HepG2 (cell line): ENCODE measurements around the gene ZNF91. TPM values are rescaled to one million over a fixed set of nuclear protein-coding genes. Genes with fewer than 3 reads are reported as not detected.

Experiments
- CEBPG ChIP-seq: IDR thresholded peaks from 2 replicates; pipeline ENCODE4 v1.6.1; 2016
- CENPX ChIP-seq: sonication (generic); formaldehyde crosslinking; IDR thresholded peaks from 2 replicates; pipeline ENCODE4 v1.9.0; 2021; ENCODE audit warnings: mild to moderate bottlenecking, missing genetic modification reagents, moderate library complexity
- FOXK2 ChIP-seq: fragments of 450-650 bp; IDR thresholded peaks from 2 replicates; pipeline ENCODE4 v1.6.1; 2016
- RAD51 ChIP-seq: fragments of 450-650 bp; IDR thresholded peaks from 2 replicates; pipeline ENCODE4 v1.6.1; 2016; ENCODE audit warnings: borderline replicate concordance
- SALL2 ChIP-seq: sonication (generic); formaldehyde crosslinking; IDR thresholded peaks from 2 replicates; pipeline ENCODE4 v1.8.1; 2023; ENCODE audit warnings: mild to moderate bottlenecking, missing genetic modification reagents, inconsistent platforms
- SIN3B ChIP-seq: fragments of 150-350 bp; IDR thresholded peaks from 2 replicates; pipeline ENCODE4 v1.6.1; 2014; ENCODE audit warnings: low read length
- USF2 ChIP-seq, 2 experiments: sonication (generic) in 1 of 2; formaldehyde crosslinking in 1 of 2; IDR thresholded peaks; 2 replicates each; pipeline versions ENCODE4 v1.5.1 to v1.6.1; 2011 to 2020; ENCODE audit warnings: borderline replicate concordance in 1 of 2, low read depth in 1 of 2, low read length in 1 of 2, mild to moderate bottlenecking in 1 of 2, missing genetic modification reagents in 1 of 2, moderate library complexity in 1 of 2
- ZBTB7A ChIP-seq: sonication (generic); formaldehyde crosslinking; IDR thresholded peaks from 2 replicates; pipeline ENCODE4 v1.8.0; 2022; ENCODE audit warnings: mild to moderate bottlenecking, missing genetic modification reagents
- ZFP1 ChIP-seq: IDR thresholded peaks from 2 replicates; pipeline ENCODE4 v1.6.1; 2016
- ZFY ChIP-seq: sonication (generic); formaldehyde crosslinking; IDR thresholded peaks from 2 replicates; pipeline ENCODE4 v1.4.0; 2020; ENCODE audit warnings: missing genetic modification reagents
- ZHX2 ChIP-seq, 2 experiments: sonication (generic) in 1 of 2; formaldehyde crosslinking in 1 of 2; IDR thresholded peaks; 2 replicates each; pipeline versions ENCODE4 v1.6.1 to v1.9.0; 2014 to 2022; ENCODE audit warnings: antibody characterized with exemption in 1 of 2, borderline replicate concordance in 1 of 2, inconsistent platforms in 1 of 2, low read depth in 1 of 2, missing genetic modification reagents in 1 of 2
- ZNF264 ChIP-seq: sonication (generic); formaldehyde crosslinking; IDR thresholded peaks from 2 replicates; pipeline ENCODE4 v1.4.0; 2020; ENCODE audit warnings: missing genetic modification reagents
- ZNF367 ChIP-seq: sonication (generic); formaldehyde crosslinking; IDR thresholded peaks from 2 replicates; pipeline ENCODE4 v1.4.0; 2020; ENCODE audit warnings: missing genetic modification reagents, borderline replicate concordance
- ZNF512B ChIP-seq: sonication (generic); formaldehyde crosslinking; IDR thresholded peaks from 2 replicates; pipeline ENCODE4 v1.5.1; 2020; ENCODE audit warnings: missing genetic modification reagents, mild to moderate bottlenecking, borderline replicate concordance
- polyA plus RNA-seq, 8 experiments: library from polyadenylated mRNA; depleted of rRNA in 3 of 8; stranded (reverse) in 7 of 8; unstranded in 1 of 8; fragments of >200 nt; fragmentation: Illumina TruSeq in 4 of 8; extraction: Trizol in 4 of 8; gene quantifications; 2 replicates each; pipeline versions ENCODE4 v1.2.1 to v1.2.3, GENCODE V29; 2011 to 2016; ENCODE audit warnings: low read depth in 4 of 8, missing spikeins in 1 of 8, mixed read lengths in 1 of 8; ENCODE audit not compliant: insufficient read depth in 1 of 8
- total RNA-seq, 5 experiments: library from RNA; depleted of rRNA; stranded (reverse); fragments of >200 nt; fragmentation: Illumina TruSeq; extraction: Trizol; gene quantifications; 2 replicates each; pipeline ENCODE4 v1.2.3, GENCODE V29; 2016; ENCODE audit warnings: low read depth in 1 of 5
- TF ChIP-seq, protein P1 (sequence below): fragments of 450-650 bp; IDR thresholded peaks from 2 replicates; pipeline ENCODE4 v1.6.1; 2017

The ZNF91 gene
- total and polyA plus RNA-seq, 2 of the 13 experiments (the other 11 are each of a cell fraction or from before 2014, with no cell fraction given) = 19.4 to 21.5 TPM

- no peak for TF ChIP-seq ZNF367 (CRISPR knock-in tag)
- no peak for TF ChIP-seq USF2 (IDR thresholded peaks at IDR 0.05; ENCODE audit: low read depth, low read length)
- TF ChIP-seq USF2 (CRISPR knock-in tag; IDR thresholded peaks at IDR 0.05; ENCODE audit: borderline replicate concordance) = no peak
- no peak for TF ChIP-seq RAD51
- no peak for TF ChIP-seq ZBTB7A (CRISPR knock-in tag)
- no peak for TF ChIP-seq ZHX2 (IDR thresholded peaks at IDR 0.05; ENCODE audit: low read depth)
- TF ChIP-seq ZHX2 (CRISPR knock-in tag; IDR thresholded peaks at IDR 0.05; ENCODE audit: borderline replicate concordance) = no peak; the same call in 1 of the 2 replicates
- peak; percentile 25; the same call in 1 of the 2 replicates for TF ChIP-seq CEBPG
- TF ChIP-seq SIN3B = peak; percentile 34; the same call in 1 of the 2 replicates
- no peak for TF ChIP-seq CENPX
- TF ChIP-seq FOXK2 = no peak
- TF ChIP-seq ZFP1 (CRISPR knock-in tag) = 0 out of 2 replicates have a peak, but pooled peaks have one; percentile 29
- TF ChIP-seq, protein P1, sequence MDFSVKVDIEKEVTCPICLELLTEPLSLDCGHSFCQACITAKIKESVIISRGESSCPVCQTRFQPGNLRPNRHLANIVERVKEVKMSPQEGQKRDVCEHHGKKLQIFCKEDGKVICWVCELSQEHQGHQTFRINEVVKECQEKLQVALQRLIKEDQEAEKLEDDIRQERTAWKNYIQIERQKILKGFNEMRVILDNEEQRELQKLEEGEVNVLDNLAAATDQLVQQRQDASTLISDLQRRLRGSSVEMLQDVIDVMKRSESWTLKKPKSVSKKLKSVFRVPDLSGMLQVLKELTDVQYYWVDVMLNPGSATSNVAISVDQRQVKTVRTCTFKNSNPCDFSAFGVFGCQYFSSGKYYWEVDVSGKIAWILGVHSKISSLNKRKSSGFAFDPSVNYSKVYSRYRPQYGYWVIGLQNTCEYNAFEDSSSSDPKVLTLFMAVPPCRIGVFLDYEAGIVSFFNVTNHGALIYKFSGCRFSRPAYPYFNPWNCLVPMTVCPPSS = no peak
- TF ChIP-seq SALL2 (CRISPR knock-in tag) = 0 out of 2 replicates have a peak, but pooled peaks have one; percentile 54
- TF ChIP-seq ZNF512B (CRISPR knock-in tag) = no peak
- no peak for TF ChIP-seq ZNF264 (CRISPR knock-in tag)
- TF ChIP-seq ZFY (CRISPR knock-in tag) = peak; percentile 98
Measured at GRCh38 chr19:23395041-23395721, at the start of gene ZNF91 (continued).
